ENCODE measurements around the gene VTI1A.

GRCh38 chr10:112790921-112791320 is 343.9 kb downstream of the VTI1A start:
- TF ChIP-seq, protein P1, sequence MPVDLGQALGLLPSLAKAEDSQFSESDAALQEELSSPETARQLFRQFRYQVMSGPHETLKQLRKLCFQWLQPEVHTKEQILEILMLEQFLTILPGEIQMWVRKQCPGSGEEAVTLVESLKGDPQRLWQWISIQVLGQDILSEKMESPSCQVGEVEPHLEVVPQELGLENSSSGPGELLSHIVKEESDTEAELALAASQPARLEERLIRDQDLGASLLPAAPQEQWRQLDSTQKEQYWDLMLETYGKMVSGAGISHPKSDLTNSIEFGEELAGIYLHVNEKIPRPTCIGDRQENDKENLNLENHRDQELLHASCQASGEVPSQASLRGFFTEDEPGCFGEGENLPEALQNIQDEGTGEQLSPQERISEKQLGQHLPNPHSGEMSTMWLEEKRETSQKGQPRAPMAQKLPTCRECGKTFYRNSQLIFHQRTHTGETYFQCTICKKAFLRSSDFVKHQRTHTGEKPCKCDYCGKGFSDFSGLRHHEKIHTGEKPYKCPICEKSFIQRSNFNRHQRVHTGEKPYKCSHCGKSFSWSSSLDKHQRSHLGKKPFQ (CRISPR knock-in tag; IDR thresholded peaks at IDR 0.05; ENCODE audit: insufficient replicate concordance) = no peak
- no peak for TF ChIP-seq TRIM24 (CRISPR knock-in tag; IDR thresholded peaks at IDR 0.05)
- no peak for TF ChIP-seq IRX3 (CRISPR knock-in tag; IDR thresholded peaks at IDR 0.05; ENCODE audit: borderline replicate concordance, low read depth)
- no peak for TF ChIP-seq KDM6A (CRISPR knock-in tag; IDR thresholded peaks at IDR 0.05; ENCODE audit: low read depth)
- no peak for TF ChIP-seq ZNF276 (CRISPR knock-in tag; IDR thresholded peaks at IDR 0.05; ENCODE audit: low read depth)
- TF ChIP-seq CTCF (CRISPR knock-in tag; IDR thresholded peaks at IDR 0.05) = no peak
- no peak for TF ChIP-seq ZNF34 (CRISPR knock-in tag; IDR thresholded peaks at IDR 0.05; ENCODE audit: borderline replicate concordance)
- TF ChIP-seq ESRRA (CRISPR knock-in tag; IDR thresholded peaks at IDR 0.05; ENCODE audit: low read depth) = no peak
- no peak for TF ChIP-seq SIN3A (IDR thresholded peaks at IDR 0.05; ENCODE audit: borderline replicate concordance, low read depth, low read length)
- TF ChIP-seq TAF1 (CRISPR knock-in tag; IDR thresholded peaks at IDR 0.05) = no peak

All from HepG2 (cell line).